Lower lobe of right lung (tissue), 2 donors: ENCODE results near the gene CDC42BPB. TPM values are rescaled to one million over a fixed set of nuclear protein-coding genes. Genes with fewer than 3 reads are reported as not detected.

Source experiments
- ATAC-seq, 2 donors: fragments of 200-7000 bp; cut with Tn5 transposase; one replicate each; pipeline ENCODE4 v1.9.1; 2020 to 2022; ENCODE audit warnings: mild to moderate bottlenecking in 2 of 2, moderate library complexity in 2 of 2
- DNase-seq: peaks from one replicate; pipeline ENCODE4 v3.0.0-alpha.2; 2020
- H3K27ac ChIP-seq: fragments of 200-600 bp; one replicate; pipeline ENCODE4 v1.8.0; 2022
- H3K27me3 ChIP-seq: fragments of 200-600 bp; one replicate; pipeline ENCODE4 v1.8.0; 2022; ENCODE audit warnings: low read depth
- H3K36me3 ChIP-seq: fragments of 200-600 bp; one replicate; pipeline ENCODE4 v1.8.0; 2022; ENCODE audit warnings: mild to moderate bottlenecking
- H3K4me1 ChIP-seq: fragments of 200-600 bp; one replicate; pipeline ENCODE4 v1.8.0; 2022
- H3K4me3 ChIP-seq: fragments of 200-600 bp; one replicate; pipeline ENCODE4 v1.8.0; 2022; ENCODE audit warnings: mild to moderate bottlenecking
- H3K9me3 ChIP-seq: fragments of 200-600 bp; one replicate; pipeline ENCODE4 v1.8.0; 2022
- CTCF ChIP-seq: fragments of 200-600 bp; IDR thresholded peaks from one replicate; pipeline ENCODE4 v1.8.0; 2022; ENCODE audit warnings: antibody characterized with exemption, mild to moderate bottlenecking
- intact Hi-C: fragments of 100-400 bp; cut with DNase I; formaldehyde crosslinking; loops from one replicate; pipeline ENCODE4 v1.11.0; 2022
- total RNA-seq: library from RNA; stranded (reverse); fragmentation: NEBNext Ultra II Directional; extraction: Animal tissue kit (Norgen Biotek cat#: 25700); gene quantifications from one replicate; pipeline ENCODE4 v1.2.1, GENCODE V29; 2021
- donor health status: DM: no; HTN: yes; CAD: no; lungs with severe emphysema.

The CDC42BPB gene
- total RNA-seq, 1 donor from 2014 or later: 114 TPM

- no peak for TF ChIP-seq CTCF
- H3K36me3 ChIP-seq: no peaks in the 10 kb centered on the region
- no peak for ATAC-seq
- DNase-seq: no peak
- H3K4me1 ChIP-seq: peaks cover 30% of the 10 kb centered on the region
- intact Hi-C loops: loop anchor here (10.0 kb wide), 1 partner anchor 194 kb away; no protein-coding TSS in a partner anchor
- H3K27me3 ChIP-seq: peaks cover 55% of the 10 kb centered on the region
- H3K27ac ChIP-seq: no peak overlapping the region
- H3K9me3 ChIP-seq: no peaks in the 10 kb centered on the region
- H3K4me3 ChIP-seq: no peak overlapping the region
Observed at GRCh38 chr14:103100281-103101121, 43.2 kb upstream of the CDC42BPB start.

GRCh38 chr14:103099733-103100280 lies 42.5 kb upstream of the CDC42BPB start:
- Histone ChIP-seq H3K27ac (no peak overlapping the region), H3K27me3 (peaks cover 54% of the 10 kb centered on the region)
- DNase-seq: no peak

GRCh38 chr14:103099081-103099732 lies 41.9 kb upstream of the CDC42BPB start:
- Histone ChIP-seq H3K4me3 (no peak overlapping the region), H3K27ac (no peak overlapping the region), H3K36me3 (no peaks in the 10 kb centered on the region), H3K4me1 (peaks cover 29% of the 10 kb centered on the region), H3K27me3 (peaks cover 48% of the 10 kb centered on the region), H3K9me3 (no peaks in the 10 kb centered on the region)
- DNase-seq (no peak), ATAC-seq (no peak)
- intact Hi-C loops: no loop called here
- no peak for TF ChIP-seq CTCF

More at GRCh38 chr14:103099733-103100280, 42.5 kb upstream of the CDC42BPB start:
- Histone ChIP-seq H3K9me3 (no peaks in the 10 kb centered on the region), H3K36me3 (no peaks in the 10 kb centered on the region), H3K4me1 (peaks cover 30% of the 10 kb centered on the region), H3K4me3 (no peak overlapping the region)
- intact Hi-C loops: loop anchor here (10.0 kb wide), 1 partner anchor 195 kb away; no protein-coding TSS in a partner anchor
- no peak for TF ChIP-seq CTCF
- no peak for ATAC-seq

- H3K27ac ChIP-seq: no peak overlapping the region
- H3K4me3 ChIP-seq: no peak overlapping the region
- H3K27me3 ChIP-seq: peaks cover 40% of the 10 kb centered on the region
- ATAC-seq (no peak), DNase-seq (no peak)
- peaks cover 20% of the 10 kb centered on the region for H3K4me1 ChIP-seq
- intact Hi-C loops: no loop called here
- TF ChIP-seq CTCF: no peak
- no peaks in the 10 kb centered on the region for H3K9me3 ChIP-seq
- no peaks in the 10 kb centered on the region for H3K36me3 ChIP-seq
Observed at GRCh38 chr14:103097994-103098957, 40.9 kb upstream of the CDC42BPB start.
